GM12865 (cell line): ENCODE data around the gene FBN1.
A peak's percentile ranks its signal among the peaks of the same experiment; 100 is the strongest.

Source experiments
- DNase-seq: peaks from one replicate; pipeline ENCODE4 v3.0.0; 2010; ENCODE audit warnings: low read depth
- H3K4me3 ChIP-seq: 2 replicates; pipeline ENCODE4 v1.5.1; 2011; ENCODE audit warnings: mild to moderate bottlenecking, low read depth, low read length, control low read depth
- CTCF ChIP-seq: IDR thresholded peaks from 2 replicates; pipeline ENCODE4 v1.5.1; 2011; ENCODE audit warnings: low read length, control low read depth, low read depth, inconsistent platforms; ENCODE audit not compliant: insufficient read depth; ENCODE audit errors: missing control alignments

Gene FBN1

GRCh38 chr15:48501208-48501607 lies 144.3 kb downstream of the FBN1 start:
- no peak overlapping the region for H3K4me3 ChIP-seq
- no peak for TF ChIP-seq CTCF
- DNase-seq = peak; percentile 56

GRCh38 chr15:48500595-48500994 lies 144.9 kb downstream of the FBN1 start:
- no peak overlapping the region for H3K4me3 ChIP-seq
- TF ChIP-seq CTCF = no peak
- peak; percentile 14 for DNase-seq

- no peak for DNase-seq
- no peak for TF ChIP-seq CTCF
- no peak overlapping the region for H3K4me3 ChIP-seq
Observed at GRCh38 chr15:48499978-48500377, 145.5 kb downstream of the FBN1 start.

- H3K4me3 ChIP-seq = no peak overlapping the region
- DNase-seq = no peak
- TF ChIP-seq CTCF = no peak
Observed at GRCh38 chr15:48498828-48499227, 146.7 kb downstream of the FBN1 start.

- DNase-seq = no peak
Observed at GRCh38 chr15:48494631-48495030, 150.9 kb downstream of the FBN1 start.

GRCh38 chr15:48493763-48494225 lies 151.7 kb downstream of the FBN1 start:
- no peak for TF ChIP-seq CTCF
- DNase-seq = no peak
- no peak overlapping the region for H3K4me3 ChIP-seq

More at GRCh38 chr15:48494631-48495030, 150.9 kb downstream of the FBN1 start:
- TF ChIP-seq CTCF = no peak
- no peak overlapping the region for H3K4me3 ChIP-seq

GRCh38 chr15:48493084-48493762 lies 152.3 kb downstream of the FBN1 start:
- H3K4me3 ChIP-seq = no peak overlapping the region
- DNase-seq = no peak
- TF ChIP-seq CTCF = no peak
